H9 (cell line): Measurements from ENCODE around the gene ZNF407. TPM values are rescaled to one million over a fixed set of nuclear protein-coding genes. Genes with fewer than 3 reads are reported as not detected.

Experiments
- DNase-seq: peaks from one replicate; pipeline ENCODE4 v3.0.0-alpha.2; 2017
- H2AFZ ChIP-seq: one replicate; pipeline ENCODE4 v1.6.1; 2013; ENCODE audit warnings: mild to moderate bottlenecking, low read length, control low read depth, moderate library complexity
- H2AK5ac ChIP-seq: 2 replicates; pipeline ENCODE4 v1.6.1; 2013; ENCODE audit warnings: low read length, control low read depth, mixed read lengths; ENCODE audit not compliant: insufficient read length
- H2BK120ac ChIP-seq: one replicate; pipeline ENCODE4 v1.6.1; 2013; ENCODE audit warnings: low read depth, mild to moderate bottlenecking, low read length, control low read depth, inconsistent platforms; ENCODE audit not compliant: poor library complexity, severe bottlenecking
- H2BK12ac ChIP-seq: 2 replicates; pipeline ENCODE4 v1.6.1; 2013; ENCODE audit warnings: low read length, control low read depth, mixed read lengths, low read depth; ENCODE audit not compliant: insufficient read length
- H2BK15ac ChIP-seq: 2 replicates; pipeline ENCODE4 v1.6.1; 2013; ENCODE audit warnings: low read depth, low read length, control low read depth
- H2BK20ac ChIP-seq: one replicate; pipeline ENCODE4 v1.6.1; 2013; ENCODE audit warnings: low read depth, mild to moderate bottlenecking, low read length, control low read depth, inconsistent platforms; ENCODE audit not compliant: poor library complexity, severe bottlenecking
- H2BK5ac ChIP-seq: 2 replicates; pipeline ENCODE4 v1.6.1; 2013; ENCODE audit warnings: low read length, control low read depth, mixed read lengths; ENCODE audit not compliant: insufficient read length
- H3K14ac ChIP-seq: 2 replicates; pipeline ENCODE4 v1.6.1; 2013; ENCODE audit warnings: low read length, control low read depth; ENCODE audit not compliant: insufficient read depth
- H3K18ac ChIP-seq: 2 replicates; pipeline ENCODE4 v1.6.1; 2013; ENCODE audit warnings: low read depth, mild to moderate bottlenecking, mixed read lengths, low read length, control low read depth; ENCODE audit not compliant: insufficient read length
- H3K23ac ChIP-seq: 2 replicates; pipeline ENCODE4 v1.6.1; 2013; ENCODE audit warnings: low read length, control low read depth, mixed read lengths, low read depth; ENCODE audit not compliant: insufficient read length
- H3K23me2 ChIP-seq: 2 replicates; pipeline ENCODE4 v1.6.1; 2013; ENCODE audit warnings: low read depth, mild to moderate bottlenecking, mixed read lengths, low read length, control low read depth; ENCODE audit not compliant: insufficient read length, poor library complexity, severe bottlenecking
- H3K27ac ChIP-seq: 2 replicates; pipeline ENCODE4 v1.5.1; 2013; ENCODE audit warnings: low read length, control low read depth, mixed read lengths, low read depth; ENCODE audit not compliant: insufficient read length
- H3K27me3 ChIP-seq: 2 replicates; pipeline ENCODE4 v1.6.1; 2013; ENCODE audit warnings: low read length, control low read depth, inconsistent platforms; ENCODE audit not compliant: insufficient read depth
- H3K4ac ChIP-seq: 2 replicates; pipeline ENCODE4 v1.6.1; 2013; ENCODE audit warnings: low read depth, mild to moderate bottlenecking, control low read depth, inconsistent platforms, low read length, moderate library complexity
- H3K4me1 ChIP-seq: 2 replicates; pipeline ENCODE4 v1.6.1; 2013; ENCODE audit warnings: low read length, control low read depth, inconsistent platforms; ENCODE audit not compliant: insufficient read depth
- H3K4me2 ChIP-seq: 2 replicates; pipeline ENCODE4 v1.6.1; 2013; ENCODE audit warnings: low read length, control low read depth, mixed read lengths; ENCODE audit not compliant: insufficient read length, insufficient read depth
- H3K56ac ChIP-seq: 2 replicates; pipeline ENCODE4 v1.6.1; 2013; ENCODE audit warnings: low read depth, mild to moderate bottlenecking, mixed read lengths, low read length, control low read depth; ENCODE audit not compliant: insufficient read length
- H3K79me1 ChIP-seq: 2 replicates; pipeline ENCODE4 v1.6.1; 2013; ENCODE audit warnings: low read depth, mild to moderate bottlenecking, moderate library complexity, low read length, control low read depth, inconsistent platforms; ENCODE audit not compliant: insufficient read depth, poor library complexity, severe bottlenecking
- H3K79me2 ChIP-seq: 2 replicates; pipeline ENCODE4 v1.6.1; 2013; ENCODE audit warnings: low read length, control low read depth, inconsistent platforms; ENCODE audit not compliant: insufficient read depth
- H3K9ac ChIP-seq: 2 replicates; pipeline ENCODE4 v1.6.1; 2013; ENCODE audit warnings: low read length, control low read depth, mixed read lengths; ENCODE audit not compliant: insufficient read length; ENCODE audit errors: extremely low read depth
- H3K9me3 ChIP-seq: one replicate; pipeline ENCODE4 v1.6.1; 2013; ENCODE audit warnings: low read depth, low read length, inconsistent platforms; ENCODE audit not compliant: control insufficient read depth
- H3T11ph ChIP-seq: one replicate; pipeline ENCODE4 v1.6.1; 2013; ENCODE audit warnings: mild to moderate bottlenecking, low read length, control low read depth, inconsistent platforms
- H4K20me1 ChIP-seq: one replicate; pipeline ENCODE4 v1.6.1; 2013; ENCODE audit not compliant: control insufficient read depth, insufficient read length, insufficient read depth
- H4K5ac ChIP-seq: 2 replicates; pipeline ENCODE4 v1.6.1; 2013; ENCODE audit warnings: low read depth, mild to moderate bottlenecking, mixed read lengths, low read length, control low read depth; ENCODE audit not compliant: insufficient read length
- H4K8ac ChIP-seq: replicated peaks from 2 replicates; pipeline ENCODE4 v1.6.1; 2013; ENCODE audit warnings: low read length, control low read depth, mixed read lengths, low read depth; ENCODE audit not compliant: insufficient read length
- H4K91ac ChIP-seq: 2 replicates; pipeline ENCODE4 v1.6.1; 2013; ENCODE audit warnings: low read depth, mild to moderate bottlenecking, moderate library complexity, mixed read lengths, low read length, control low read depth; ENCODE audit not compliant: insufficient read length
- H3K27ac Mint-ChIP-seq, 3 experiments: 2 replicates in 2 of 3; 3 replicates in 1 of 3; pipeline ENCODE4 v1.8.0; 2020 to 2021; ENCODE audit warnings: mixed read lengths in 3 of 3, mild to moderate bottlenecking in 1 of 3, moderate library complexity in 1 of 3
- H3K27me3 Mint-ChIP-seq: 2 replicates; pipeline ENCODE4 v1.8.0; 2021; ENCODE audit warnings: low read depth, mild to moderate bottlenecking, moderate library complexity, mixed read lengths
- H3K36me3 Mint-ChIP-seq, 3 experiments: 2 replicates in 2 of 3; 3 replicates in 1 of 3; pipeline ENCODE4 v1.8.0; 2020 to 2021; ENCODE audit warnings: low read depth in 3 of 3, mixed read lengths in 3 of 3; ENCODE audit not compliant: insufficient read depth in 1 of 3
- H3K4me1 Mint-ChIP-seq, 2 experiments: 2 replicates each; pipeline ENCODE4 v1.8.0; 2020; ENCODE audit warnings: mixed read lengths in 2 of 2
- H3K4me3 Mint-ChIP-seq, 2 experiments: 2 replicates in 1 of 2; 3 replicates in 1 of 2; pipeline ENCODE4 v1.8.0; 2020 to 2021; ENCODE audit warnings: mild to moderate bottlenecking in 2 of 2, mixed read lengths in 2 of 2, moderate library complexity in 1 of 2
- H3K9me3 Mint-ChIP-seq, 2 experiments: 2 replicates in 1 of 2; 3 replicates in 1 of 2; pipeline ENCODE4 v1.8.0; 2020; ENCODE audit warnings: mild to moderate bottlenecking in 2 of 2, mixed read lengths in 2 of 2, moderate library complexity in 1 of 2
- WGBS: extraction: QIAGEN DNeasy Blood & Tissue Kit; methylation state at CpG from one replicate; pipeline ENCODE4 v1.1.7; 2013; ENCODE audit warnings: missing lambda C conversion rate, low lambda C conversion rate, mixed read lengths; ENCODE audit not compliant: insufficient read length; ENCODE audit errors: extremely low coverage; 5-methylcytosine and 5-hydroxymethylcytosine counted together
- total RNA-seq: library from RNA; stranded (reverse); gene quantifications from 2 replicates; pipeline ENCODE4 v1.2.1, GENCODE V29; 2021
- TF ChIP-seq, protein P1 (sequence below): fragments of 200-600 bp; sonication (generic); conservative IDR thresholded peaks from 3 replicates; pipeline ENCODE4 v1.8.0; 2021; ENCODE audit warnings: antibody characterized with exemption, mild to moderate bottlenecking

Gene ZNF407
- total RNA-seq, 1 experiment from 2014 or later, result 8.7 TPM

DNA sequence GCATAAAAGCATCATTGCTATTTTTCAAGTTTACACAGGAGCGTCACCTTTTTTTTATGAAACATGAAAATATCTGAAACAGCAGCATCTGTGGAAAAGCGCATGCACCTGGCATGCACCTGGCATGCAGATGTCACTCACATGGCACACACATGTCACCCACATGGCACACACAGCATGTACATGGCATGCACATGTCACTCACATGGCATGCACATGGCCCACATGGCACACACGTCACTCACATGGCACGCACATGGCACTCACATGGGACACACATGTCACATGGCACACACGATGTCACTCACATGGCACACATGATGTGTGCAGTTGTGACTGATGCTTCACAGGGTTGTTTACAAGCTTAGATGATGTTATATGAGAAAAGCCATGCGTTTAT lies 188.0 kb downstream of the ZNF407 start:
- Histone ChIP-seq H3K14ac (no peak overlapping the region), H3K4me2 (no peak overlapping the region), H3K27ac (no peak overlapping the region), H2AK5ac (no peak overlapping the region), H2BK120ac (no peak overlapping the region), H3K56ac (no peak overlapping the region), H2BK5ac (no peak overlapping the region), H4K20me1 (no peaks in the 10 kb centered on the region), H3K9ac (no peak overlapping the region), H2BK15ac (no peak overlapping the region), H2BK12ac (no peak overlapping the region), H2BK20ac (no peak overlapping the region), H4K91ac (no peak overlapping the region), H3K9me3 (no peaks in the 10 kb centered on the region), H3K79me2 (no peaks in the 10 kb centered on the region), H3T11ph (no peak overlapping the region), H2AFZ (no peak overlapping the region), H3K4me1 (no peaks in the 10 kb centered on the region), H3K27me3 (no peaks in the 10 kb centered on the region), H4K5ac (no peak overlapping the region), H3K4ac (no peak overlapping the region), H3K79me1 (no peaks in the 10 kb centered on the region), H4K8ac (peak overlapping the region; percentile 25), H3K18ac (no peak overlapping the region), H3K23ac (peak overlapping the region; percentile 100), H3K23me2 (no peaks in the 10 kb centered on the region)
- TF ChIP-seq, protein P1, sequence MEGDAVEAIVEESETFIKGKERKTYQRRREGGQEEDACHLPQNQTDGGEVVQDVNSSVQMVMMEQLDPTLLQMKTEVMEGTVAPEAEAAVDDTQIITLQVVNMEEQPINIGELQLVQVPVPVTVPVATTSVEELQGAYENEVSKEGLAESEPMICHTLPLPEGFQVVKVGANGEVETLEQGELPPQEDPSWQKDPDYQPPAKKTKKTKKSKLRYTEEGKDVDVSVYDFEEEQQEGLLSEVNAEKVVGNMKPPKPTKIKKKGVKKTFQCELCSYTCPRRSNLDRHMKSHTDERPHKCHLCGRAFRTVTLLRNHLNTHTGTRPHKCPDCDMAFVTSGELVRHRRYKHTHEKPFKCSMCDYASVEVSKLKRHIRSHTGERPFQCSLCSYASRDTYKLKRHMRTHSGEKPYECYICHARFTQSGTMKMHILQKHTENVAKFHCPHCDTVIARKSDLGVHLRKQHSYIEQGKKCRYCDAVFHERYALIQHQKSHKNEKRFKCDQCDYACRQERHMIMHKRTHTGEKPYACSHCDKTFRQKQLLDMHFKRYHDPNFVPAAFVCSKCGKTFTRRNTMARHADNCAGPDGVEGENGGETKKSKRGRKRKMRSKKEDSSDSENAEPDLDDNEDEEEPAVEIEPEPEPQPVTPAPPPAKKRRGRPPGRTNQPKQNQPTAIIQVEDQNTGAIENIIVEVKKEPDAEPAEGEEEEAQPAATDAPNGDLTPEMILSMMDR, result no peak
- no peak overlapping the region for H3K4me3 Mint-ChIP-seq
- no CpG with 5 or more reads among the region's 6 CpGs for WGBS
- H3K27me3 Mint-ChIP-seq, result no peaks in the 10 kb centered on the region
- H3K9me3 Mint-ChIP-seq, result no peaks in the 10 kb centered on the region
- peaks cover 0 to 4% of the 10 kb centered on the region in 2 experiments; a peak in 1 of 4 replicates for H3K4me1 Mint-ChIP-seq
- no peaks in the 10 kb centered on the region for H3K36me3 Mint-ChIP-seq
- DNase-seq, result no peak
- no peak overlapping the region for H3K27ac Mint-ChIP-seq
